Liver (tissue), 9 donors: ENCODE results near the gene HBA1. TPM values are rescaled to one million over a fixed set of nuclear protein-coding genes. Genes with fewer than 3 reads are reported as not detected.
"Not testable (repeated sequence)": the region's sequence is repeated elsewhere in the genome, so short reads cannot be mapped to it uniquely, and the experiment has no call there.

Experiments
- DNase-seq: peaks from one replicate; pipeline ENCODE4 v3.0.0-alpha.2; 2017; ENCODE audit warnings: low spot score
- H3K27ac ChIP-seq, 2 donors: one replicate each; pipeline ENCODE4 v1.7.0; 2013; ENCODE audit warnings: inconsistent platforms in 2 of 2, low read length in 2 of 2, control low read depth in 1 of 2, low read depth in 1 of 2, mild to moderate bottlenecking in 1 of 2
- H3K27me3 ChIP-seq, 4 donors: one replicate each; pipeline versions ENCODE4 v1.6.1 to v1.7.0; 2013; ENCODE audit warnings: low read length in 3 of 4, inconsistent platforms in 1 of 4, mild to moderate bottlenecking in 1 of 4, moderate library complexity in 1 of 4; ENCODE audit not compliant: control insufficient read depth in 4 of 4, insufficient read depth in 4 of 4
- H3K36me3 ChIP-seq, 4 donors: one replicate each; pipeline versions ENCODE4 v1.6.1 to v1.7.0; 2013; ENCODE audit warnings: low read length in 3 of 4, mild to moderate bottlenecking in 3 of 4, low read depth in 1 of 4, moderate library complexity in 1 of 4; ENCODE audit not compliant: control insufficient read depth in 4 of 4, insufficient read depth in 3 of 4
- H3K4me1 ChIP-seq, 4 donors: one replicate each; pipeline versions ENCODE4 v1.6.1 to v1.7.0; 2013; ENCODE audit warnings: low read length in 3 of 4, mild to moderate bottlenecking in 3 of 4, moderate library complexity in 1 of 4; ENCODE audit not compliant: control insufficient read depth in 4 of 4, insufficient read depth in 4 of 4
- H3K4me3 ChIP-seq, 3 donors: one replicate each; pipeline versions ENCODE4 v1.6.1 to v1.7.0; 2013; ENCODE audit warnings: low read length in 3 of 3, control low read depth in 1 of 3, low read depth in 1 of 3, mild to moderate bottlenecking in 1 of 3
- H3K9ac ChIP-seq, 2 donors: one replicate each; pipeline ENCODE4 v1.7.0; 2013; ENCODE audit warnings: low read length in 2 of 2, mild to moderate bottlenecking in 2 of 2, moderate library complexity in 2 of 2, control low read depth in 1 of 2, low read depth in 1 of 2
- H3K9me3 ChIP-seq, 4 donors: one replicate each; pipeline versions ENCODE4 v1.6.1 to v1.7.0; 2013; ENCODE audit warnings: low read length in 3 of 4; ENCODE audit not compliant: control insufficient read depth in 4 of 4
- EGR1 ChIP-seq, 2 donors: IDR thresholded peaks; 2 replicates each; pipeline ENCODE4 v1.6.1; 2016 to 2018; ENCODE audit warnings: antibody characterized with exemption in 2 of 2, low read depth in 2 of 2
- FOXA1 ChIP-seq: IDR thresholded peaks from 2 replicates; pipeline ENCODE4 v1.6.1; 2016; ENCODE audit warnings: antibody characterized with exemption
- FOXA2 ChIP-seq: IDR thresholded peaks from 2 replicates; pipeline ENCODE4 v1.6.1; 2016; ENCODE audit warnings: antibody characterized with exemption
- GABPA ChIP-seq, 2 donors: IDR thresholded peaks in 1 of 2; conservative IDR thresholded peaks in 1 of 2; 2 replicates each; pipeline ENCODE4 v1.6.1; 2016; ENCODE audit warnings: antibody characterized with exemption in 2 of 2, mild to moderate bottlenecking in 1 of 2, moderate library complexity in 1 of 2
- HNF4A ChIP-seq, 2 donors: conservative IDR thresholded peaks; 2 replicates each; pipeline ENCODE4 v1.6.1; 2016; ENCODE audit warnings: antibody characterized with exemption in 2 of 2, mild to moderate bottlenecking in 2 of 2
- HNF4G ChIP-seq: IDR thresholded peaks from 2 replicates; pipeline ENCODE4 v1.6.1; 2016; ENCODE audit warnings: antibody characterized with exemption
- JUND ChIP-seq, 2 donors: IDR thresholded peaks; 2 replicates each; pipeline ENCODE4 v1.6.1; 2016; ENCODE audit warnings: antibody characterized with exemption in 2 of 2
- NR2F2 ChIP-seq: IDR thresholded peaks from 2 replicates; pipeline ENCODE4 v1.6.1; 2016; ENCODE audit warnings: antibody characterized with exemption
- RAD21 ChIP-seq, 2 donors: IDR thresholded peaks; 2 replicates each; pipeline ENCODE4 v1.6.1; 2016; ENCODE audit warnings: antibody characterized with exemption in 2 of 2, mild to moderate bottlenecking in 2 of 2
- SP1 ChIP-seq: IDR thresholded peaks from 2 replicates; pipeline ENCODE4 v1.6.1; 2018; ENCODE audit warnings: antibody characterized with exemption, mild to moderate bottlenecking
- TAF1 ChIP-seq: conservative IDR thresholded peaks from 2 replicates; pipeline ENCODE4 v1.6.1; 2016; ENCODE audit warnings: antibody characterized with exemption, mild to moderate bottlenecking
- YY1 ChIP-seq: IDR thresholded peaks from 2 replicates; pipeline ENCODE4 v1.6.1; 2016; ENCODE audit warnings: antibody characterized with exemption, mild to moderate bottlenecking
- WGBS: extraction: QIAGEN DNeasy Blood & Tissue Kit; methylation state at CpG from one replicate; pipeline ENCODE4 v1.1.7; 2013; 5-methylcytosine and 5-hydroxymethylcytosine counted together
- polyA plus RNA-seq, 2 donors: library from polyadenylated mRNA; stranded (reverse) in 1 of 2; unstranded in 1 of 2; fragments of 200-250 nt in 1 of 2; fragments of >200 nt in 1 of 2; fragmentation: Nextera tagmentation in 1 of 2; extraction: Ambion mirVana in 1 of 2; gene quantifications; one replicate each; pipeline versions ENCODE4 v1.2.1 to v1.2.3, GENCODE V29; 2013 to 2015
- total RNA-seq, 2 donors: library from RNA; depleted of rRNA; stranded (reverse); fragments of >200 nt; gene quantifications; one replicate each; pipeline ENCODE4 v1.2.3, GENCODE V29; 2014
- TF ChIP-seq, protein P1 (sequence below): IDR thresholded peaks from 2 replicates; pipeline ENCODE4 v1.6.1; 2016; ENCODE audit warnings: antibody characterized with exemption
- TF ChIP-seq, protein P2 (sequence below): fragments of 150-350 bp; IDR thresholded peaks from 2 replicates; pipeline ENCODE4 v1.5.1; 2017; ENCODE audit warnings: improper control_type of control experiment, low read depth, low read length; ENCODE audit not compliant: missing input control
- TF ChIP-seq, protein P3 (sequence below): IDR thresholded peaks from 2 replicates; pipeline ENCODE4 v1.6.1; 2016; ENCODE audit warnings: antibody characterized with exemption
- TF ChIP-seq, protein P4 (sequence below): IDR thresholded peaks from 2 replicates; pipeline ENCODE4 v1.6.1; 2016; ENCODE audit warnings: antibody characterized with exemption
- TF ChIP-seq, protein P5 (sequence below): IDR thresholded peaks from 2 replicates; pipeline ENCODE4 v1.6.1; 2016; ENCODE audit warnings: antibody characterized with exemption, mild to moderate bottlenecking
- donor health status: healthy.
- donor health status: healthy.
- donor health status: healthy.
- donor health status: healthy.
- donor health status: healthy.

Gene HBA1
- total and polyA plus RNA-seq, 4 donors: 3.5 to 19,034 (median 30.1) TPM

DNA sequence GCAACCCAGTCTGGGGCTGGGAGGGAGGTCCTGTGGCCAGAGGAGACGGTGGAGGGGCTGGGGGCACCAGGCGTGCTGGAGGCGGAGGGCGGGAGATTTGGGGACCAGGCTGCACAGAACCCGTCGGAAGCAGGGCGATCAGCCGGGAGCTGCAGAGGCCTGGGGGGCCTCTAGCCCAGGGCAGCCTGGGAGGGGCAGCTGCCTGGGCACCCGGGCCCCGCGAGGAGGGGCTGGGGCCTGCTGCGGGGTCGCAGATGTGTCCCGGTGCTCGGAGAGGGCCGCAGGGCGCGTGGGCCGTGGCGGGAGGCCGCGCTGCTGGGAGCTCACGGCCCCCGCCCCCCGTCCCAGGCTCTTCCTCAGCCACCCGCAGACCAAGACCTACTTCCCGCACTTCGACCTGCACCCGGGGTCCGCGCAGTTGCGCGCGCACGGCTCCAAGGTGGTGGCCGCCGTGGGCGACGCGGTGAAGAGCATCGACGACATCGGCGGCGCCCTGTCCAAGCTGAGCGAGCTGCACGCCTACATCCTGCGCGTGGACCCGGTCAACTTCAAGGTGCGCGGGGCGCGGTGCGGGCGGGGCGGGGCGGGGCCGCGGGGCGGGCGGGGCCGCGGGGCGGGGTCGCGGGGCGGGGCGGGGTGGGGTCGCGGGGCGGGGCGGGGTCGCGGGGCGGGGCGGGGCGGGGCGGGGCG, 12.2 kb upstream of the HBA1 start:
- H3K4me3 ChIP-seq, H3K9ac ChIP-seq, H3K36me3 ChIP-seq, DNase-seq, H3K27ac ChIP-seq, H3K9me3 ChIP-seq: not testable (repeated sequence)
- H3K4me1 ChIP-seq: peaks cover 2 to 12% (median 10%) of the 10 kb centered on the region in 4 donors
- H3K27me3 ChIP-seq: peaks cover 7 to 17% (median 10%) of the 10 kb centered on the region in 4 donors
- WGBS: 4% methylated on average over 28 of the region's 80 CpGs

DNA sequence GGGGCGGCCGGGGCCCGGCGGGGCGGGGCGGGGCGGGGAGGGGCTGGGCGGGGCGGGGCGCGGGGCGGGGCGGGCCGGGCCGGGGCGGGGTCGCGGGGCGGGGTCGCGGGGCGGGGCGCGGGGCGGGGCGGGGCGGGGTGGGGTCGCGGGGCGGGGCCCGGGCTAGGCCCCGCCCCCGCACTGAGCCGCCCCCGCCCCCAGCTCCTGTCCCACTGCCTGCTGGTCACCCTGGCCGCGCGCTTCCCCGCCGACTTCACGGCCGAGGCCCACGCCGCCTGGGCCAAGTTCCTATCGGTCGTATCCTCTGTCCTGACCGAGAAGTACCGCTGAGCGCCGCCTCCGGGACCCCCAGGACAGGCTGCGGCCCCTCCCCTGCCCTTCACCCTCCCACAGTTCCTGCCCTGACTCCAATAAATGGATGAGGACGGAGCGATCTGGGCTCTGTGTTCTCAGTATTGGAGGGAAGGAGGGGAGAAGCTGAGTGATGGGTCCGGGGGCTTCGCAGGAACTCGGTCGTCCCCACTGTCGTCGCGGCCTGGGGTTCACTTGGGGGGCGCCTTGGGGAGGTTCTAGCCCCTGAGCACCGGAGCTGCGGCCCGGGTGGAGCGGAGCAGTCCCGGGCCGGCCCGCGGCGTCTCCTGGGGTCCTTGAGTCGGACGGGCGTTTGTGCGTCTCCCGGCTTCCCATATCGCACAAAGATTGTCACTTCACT, 11.5 kb upstream of the HBA1 start:
- Histone ChIP-seq H3K27ac (no peak overlapping the region), H3K4me1 (peaks cover 2 to 12% (median 10%) of the 10 kb centered on the region in 4 donors), H3K9me3 (no peaks in the 10 kb centered on the region), H3K36me3 (no peaks in the 10 kb centered on the region), H3K27me3 (peaks cover 7 to 17% (median 10%) of the 10 kb centered on the region in 4 donors), H3K9ac (no peak overlapping the region), H3K4me3 (peak overlapping the region in 1 of 3 donors; percentile 0)
- WGBS: 6% methylated on average over 59 of the region's 77 CpGs
- TF ChIP-seq JUND (IDR thresholded peaks at IDR 0.05) (no peak), HNF4G (no peak), EGR1 (IDR thresholded peaks at IDR 0.05; ENCODE audit: low read depth in 2 of 2) (no peak), HNF4A (conservative IDR thresholded peaks at IDR 0.05) (no peak), NR2F2 (no peak), SP1 (no peak), RAD21 (IDR thresholded peaks at IDR 0.05) (no peak), TAF1 (no peak), GABPA (IDR thresholded peaks at IDR 0.05 in 1 of 2, conservative IDR thresholded peaks at IDR 0.05 in 1 of 2) (no peak), FOXA2 (no peak), YY1 (no peak), FOXA1 (no peak)
- TF ChIP-seq, protein P1, sequence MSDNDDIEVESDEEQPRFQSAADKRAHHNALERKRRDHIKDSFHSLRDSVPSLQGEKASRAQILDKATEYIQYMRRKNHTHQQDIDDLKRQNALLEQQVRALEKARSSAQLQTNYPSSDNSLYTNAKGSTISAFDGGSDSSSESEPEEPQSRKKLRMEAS: no peak
- TF ChIP-seq, protein P2, sequence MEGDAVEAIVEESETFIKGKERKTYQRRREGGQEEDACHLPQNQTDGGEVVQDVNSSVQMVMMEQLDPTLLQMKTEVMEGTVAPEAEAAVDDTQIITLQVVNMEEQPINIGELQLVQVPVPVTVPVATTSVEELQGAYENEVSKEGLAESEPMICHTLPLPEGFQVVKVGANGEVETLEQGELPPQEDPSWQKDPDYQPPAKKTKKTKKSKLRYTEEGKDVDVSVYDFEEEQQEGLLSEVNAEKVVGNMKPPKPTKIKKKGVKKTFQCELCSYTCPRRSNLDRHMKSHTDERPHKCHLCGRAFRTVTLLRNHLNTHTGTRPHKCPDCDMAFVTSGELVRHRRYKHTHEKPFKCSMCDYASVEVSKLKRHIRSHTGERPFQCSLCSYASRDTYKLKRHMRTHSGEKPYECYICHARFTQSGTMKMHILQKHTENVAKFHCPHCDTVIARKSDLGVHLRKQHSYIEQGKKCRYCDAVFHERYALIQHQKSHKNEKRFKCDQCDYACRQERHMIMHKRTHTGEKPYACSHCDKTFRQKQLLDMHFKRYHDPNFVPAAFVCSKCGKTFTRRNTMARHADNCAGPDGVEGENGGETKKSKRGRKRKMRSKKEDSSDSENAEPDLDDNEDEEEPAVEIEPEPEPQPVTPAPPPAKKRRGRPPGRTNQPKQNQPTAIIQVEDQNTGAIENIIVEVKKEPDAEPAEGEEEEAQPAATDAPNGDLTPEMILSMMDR: no peak
- TF ChIP-seq, protein P3, sequence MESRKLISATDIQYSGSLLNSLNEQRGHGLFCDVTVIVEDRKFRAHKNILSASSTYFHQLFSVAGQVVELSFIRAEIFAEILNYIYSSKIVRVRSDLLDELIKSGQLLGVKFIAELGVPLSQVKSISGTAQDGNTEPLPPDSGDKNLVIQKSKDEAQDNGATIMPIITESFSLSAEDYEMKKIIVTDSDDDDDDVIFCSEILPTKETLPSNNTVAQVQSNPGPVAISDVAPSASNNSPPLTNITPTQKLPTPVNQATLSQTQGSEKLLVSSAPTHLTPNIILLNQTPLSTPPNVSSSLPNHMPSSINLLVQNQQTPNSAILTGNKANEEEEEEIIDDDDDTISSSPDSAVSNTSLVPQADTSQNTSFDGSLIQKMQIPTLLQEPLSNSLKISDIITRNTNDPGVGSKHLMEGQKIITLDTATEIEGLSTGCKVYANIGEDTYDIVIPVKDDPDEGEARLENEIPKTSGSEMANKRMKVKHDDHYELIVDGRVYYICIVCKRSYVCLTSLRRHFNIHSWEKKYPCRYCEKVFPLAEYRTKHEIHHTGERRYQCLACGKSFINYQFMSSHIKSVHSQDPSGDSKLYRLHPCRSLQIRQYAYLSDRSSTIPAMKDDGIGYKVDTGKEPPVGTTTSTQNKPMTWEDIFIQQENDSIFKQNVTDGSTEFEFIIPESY: no peak
- TF ChIP-seq, protein P4, sequence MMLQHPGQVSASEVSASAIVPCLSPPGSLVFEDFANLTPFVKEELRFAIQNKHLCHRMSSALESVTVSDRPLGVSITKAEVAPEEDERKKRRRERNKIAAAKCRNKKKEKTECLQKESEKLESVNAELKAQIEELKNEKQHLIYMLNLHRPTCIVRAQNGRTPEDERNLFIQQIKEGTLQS: no peak
- TF ChIP-seq, protein P5, sequence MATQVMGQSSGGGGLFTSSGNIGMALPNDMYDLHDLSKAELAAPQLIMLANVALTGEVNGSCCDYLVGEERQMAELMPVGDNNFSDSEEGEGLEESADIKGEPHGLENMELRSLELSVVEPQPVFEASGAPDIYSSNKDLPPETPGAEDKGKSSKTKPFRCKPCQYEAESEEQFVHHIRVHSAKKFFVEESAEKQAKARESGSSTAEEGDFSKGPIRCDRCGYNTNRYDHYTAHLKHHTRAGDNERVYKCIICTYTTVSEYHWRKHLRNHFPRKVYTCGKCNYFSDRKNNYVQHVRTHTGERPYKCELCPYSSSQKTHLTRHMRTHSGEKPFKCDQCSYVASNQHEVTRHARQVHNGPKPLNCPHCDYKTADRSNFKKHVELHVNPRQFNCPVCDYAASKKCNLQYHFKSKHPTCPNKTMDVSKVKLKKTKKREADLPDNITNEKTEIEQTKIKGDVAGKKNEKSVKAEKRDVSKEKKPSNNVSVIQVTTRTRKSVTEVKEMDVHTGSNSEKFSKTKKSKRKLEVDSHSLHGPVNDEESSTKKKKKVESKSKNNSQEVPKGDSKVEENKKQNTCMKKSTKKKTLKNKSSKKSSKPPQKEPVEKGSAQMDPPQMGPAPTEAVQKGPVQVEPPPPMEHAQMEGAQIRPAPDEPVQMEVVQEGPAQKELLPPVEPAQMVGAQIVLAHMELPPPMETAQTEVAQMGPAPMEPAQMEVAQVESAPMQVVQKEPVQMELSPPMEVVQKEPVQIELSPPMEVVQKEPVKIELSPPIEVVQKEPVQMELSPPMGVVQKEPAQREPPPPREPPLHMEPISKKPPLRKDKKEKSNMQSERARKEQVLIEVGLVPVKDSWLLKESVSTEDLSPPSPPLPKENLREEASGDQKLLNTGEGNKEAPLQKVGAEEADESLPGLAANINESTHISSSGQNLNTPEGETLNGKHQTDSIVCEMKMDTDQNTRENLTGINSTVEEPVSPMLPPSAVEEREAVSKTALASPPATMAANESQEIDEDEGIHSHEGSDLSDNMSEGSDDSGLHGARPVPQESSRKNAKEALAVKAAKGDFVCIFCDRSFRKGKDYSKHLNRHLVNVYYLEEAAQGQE: no peak
- no peak for DNase-seq
